SIG-M5 treated with dmso at 0.1 percent for 504 hours (cell line): ENCODE data around the gene GJA1.
A peak's percentile ranks its signal among the peaks of the same experiment; 100 is the strongest.
"Not testable (repeated sequence)": the region's sequence is repeated elsewhere in the genome, so short reads cannot be mapped to it uniquely, and the experiment has no call there.

Source experiments
- DNase-seq: peaks from one replicate; lab custom pipeline; 2025; ENCODE audit not compliant: unreplicated experiment; lab: John Stamatoyannopoulos, UW

GJA1 gene

GRCh38 chr6:121436960-121437850, 1.8 kb downstream of the GJA1 start:
- no peak for DNase-seq

- DNase-seq, result peak; percentile 28
Observed at GRCh38 chr6:121437851-121438651, 2.6 kb downstream of the GJA1 start.

- no peak for DNase-seq
Observed at GRCh38 chr6:121438869-121439268, 3.4 kb downstream of the GJA1 start.

GRCh38 chr6:121439475-121439874, 4.0 kb downstream of the GJA1 start:
- DNase-seq, result no peak

GRCh38 chr6:121439926-121440325, 4.5 kb downstream of the GJA1 start:
- DNase-seq, result no peak

GRCh38 chr6:121441477-121441876, 6.0 kb downstream of the GJA1 start:
- DNase-seq, result no peak

GRCh38 chr6:121442576-121442975, 7.1 kb downstream of the GJA1 start:
- DNase-seq, result no peak

GRCh38 chr6:121443971-121444541, 8.6 kb downstream of the GJA1 start:
- no peak for DNase-seq

- DNase-seq, result not testable (repeated sequence)
Observed at GRCh38 chr6:121446705-121447104, 11.3 kb downstream of the GJA1 start.

GRCh38 chr6:121447746-121448145, 12.3 kb downstream of the GJA1 start:
- not testable (repeated sequence) for DNase-seq

- not testable (repeated sequence) for DNase-seq
Observed at GRCh38 chr6:121448528-121448927, 13.1 kb downstream of the GJA1 start.

GRCh38 chr6:121449331-121449730, 13.9 kb downstream of the GJA1 start:
- DNase-seq, result no peak

- no peak for DNase-seq
Observed at GRCh38 chr6:121450242-121450641, 14.8 kb downstream of the GJA1 start.

GRCh38 chr6:121451250-121451649, 15.8 kb downstream of the GJA1 start:
- no peak for DNase-seq

GRCh38 chr6:121453191-121453590, 17.7 kb downstream of the GJA1 start:
- DNase-seq, result no peak

- DNase-seq, result no peak
Observed at GRCh38 chr6:121460170-121460569, 24.7 kb downstream of the GJA1 start.

- no peak for DNase-seq
Observed at GRCh38 chr6:121463087-121463486, 27.6 kb downstream of the GJA1 start.

GRCh38 chr6:121465101-121465500, 29.7 kb downstream of the GJA1 start:
- DNase-seq, result no peak

- no peak for DNase-seq
Observed at GRCh38 chr6:121479486-121480098, 44.1 kb downstream of the GJA1 start.

- DNase-seq, result no peak
Observed at GRCh38 chr6:121480099-121480713, 44.8 kb downstream of the GJA1 start.
